Gastrocnemius medialis (tissue), 4 donors: Measurements from ENCODE around the gene RPS15. TPM values are rescaled to one million over a fixed set of nuclear protein-coding genes. Genes with fewer than 3 reads are reported as not detected.
"Not testable (repeated sequence)": the region's sequence is repeated elsewhere in the genome, so short reads cannot be mapped to it uniquely, and the experiment has no call there.

Experiments
- ATAC-seq, 2 donors: fragments of 150-250 bp; one replicate each; pipeline ENCODE4 v1.9.1; 2016
- DNase-seq, 2 donors: peaks; one replicate each; pipeline ENCODE4 v3.0.0-alpha.2; 2019
- H3K27ac ChIP-seq, 4 donors: fragments of 200-600 bp; sonication (generic); 1 replicate in 1 of 4; 2 replicates in 3 of 4; pipeline ENCODE4 v1.5.1; 2016 to 2018; ENCODE audit warnings: mild to moderate bottlenecking in 2 of 4, moderate library complexity in 1 of 4
- H3K27me3 ChIP-seq, 3 donors: fragments of 200-600 bp; sonication (generic) in 2 of 3; 1 replicate in 1 of 3; 2 replicates in 2 of 3; pipeline versions ENCODE4 v1.5.1 to v1.6.0; 2016 to 2019; ENCODE audit warnings: mild to moderate bottlenecking in 1 of 3, moderate library complexity in 1 of 3
- H3K36me3 ChIP-seq, 2 donors: fragments of 200-600 bp; sonication (generic) in 1 of 2; one replicate each; pipeline ENCODE4 v1.5.1; 2017 to 2018
- H3K4me1 ChIP-seq, 2 donors: fragments of 200-600 bp; sonication (generic) in 1 of 2; one replicate each; pipeline ENCODE4 v1.5.1; 2016 to 2017; ENCODE audit warnings: mild to moderate bottlenecking in 2 of 2
- H3K4me3 ChIP-seq, 4 donors: fragments of 200-600 bp; sonication (generic) in 3 of 4; 1 replicate in 1 of 4; 2 replicates in 3 of 4; pipeline ENCODE4 v1.5.1; 2016 to 2019; ENCODE audit warnings: mild to moderate bottlenecking in 2 of 4
- H3K9me3 ChIP-seq, 3 donors: fragments of 200-600 bp; sonication (generic) in 2 of 3; 1 replicate in 1 of 3; 2 replicates in 2 of 3; pipeline ENCODE4 v1.5.1; 2016 to 2019
- CTCF ChIP-seq, 5 experiments: fragments of 450-650 bp in 3 of 5; fragments of 200-600 bp in 2 of 5; sonication (generic) in 2 of 5; IDR thresholded peaks in 4 of 5; conservative IDR thresholded peaks in 1 of 5; 1 replicate in 4 of 5; 2 replicates in 1 of 5; pipeline ENCODE4 v1.5.1; 2016 to 2019; ENCODE audit warnings: antibody characterized with exemption in 5 of 5, mild to moderate bottlenecking in 3 of 5, moderate library complexity in 3 of 5
- POLR2A ChIP-seq, 2 donors: fragments of 450-650 bp; IDR thresholded peaks; one replicate each; pipeline ENCODE4 v1.6.1; 2017; ENCODE audit warnings: antibody characterized with exemption in 2 of 2, mild to moderate bottlenecking in 2 of 2, moderate library complexity in 2 of 2
- in situ Hi-C, 4 donors: fragments of 200-750 bp; cut with MboI; loops; one replicate each; pipeline versions ENCODE4 v1.15.0 to v1.8.0; 2017; ENCODE audit warnings: low sequenced_read_pairs in 4 of 4
- intact Hi-C: fragments of 100-400 bp; cut with DNase I; formaldehyde crosslinking; loops from one replicate; pipeline ENCODE4 v1.15.1; 2023; ENCODE audit warnings: low total_unique reads
- total RNA-seq, 4 donors: library from RNA; depleted of rRNA; stranded (reverse); fragments of >200 nt; gene quantifications; one replicate each; pipeline versions ENCODE4 v1.1.0 to v1.2.3, GENCODE V29; 2016

The RPS15 gene
- total RNA-seq, 4 donors from 2014 or later, result 2,323 to 3,835 (median 2,607) TPM

GRCh38 chr19:1435378-1435989 is 2.7 kb upstream of the RPS15 start:
- no peaks in the 10 kb centered on the region for H3K9me3 ChIP-seq
- no peak for DNase-seq
- H3K4me1 ChIP-seq, result peaks cover 14 to 29% of the 10 kb centered on the region in 2 donors
- H3K27ac ChIP-seq, result peak overlapping the region in 1 of 4 donors; percentile 21
- intact Hi-C loops (no loop called here), in situ Hi-C loops (no loop called here)
- no peak for TF ChIP-seq CTCF (IDR thresholded peaks at IDR 0.05 in 4 of 5, conservative IDR thresholded peaks at IDR 0.05 in 1 of 5)
- TF ChIP-seq POLR2A (IDR thresholded peaks at IDR 0.05), result no peak
- H3K4me3 ChIP-seq, result no peak overlapping the region
- H3K36me3 ChIP-seq, result peaks cover 2 to 59% of the 10 kb centered on the region in 2 donors
- no peak for ATAC-seq
- no peaks in the 10 kb centered on the region for H3K27me3 ChIP-seq

GRCh38 chr19:1437609-1438008 is 587 bp upstream of the RPS15 start:
- no peak for DNase-seq
- no peak for ATAC-seq
- TF ChIP-seq POLR2A (IDR thresholded peaks at IDR 0.05) (no peak), CTCF (IDR thresholded peaks at IDR 0.05 in 4 of 5, conservative IDR thresholded peaks at IDR 0.05 in 1 of 5) (no peak)
- H3K27me3 ChIP-seq, result no peaks in the 10 kb centered on the region
- H3K27ac ChIP-seq, result peak overlapping the region in 2 of 4 donors; percentile 86 to 87
- H3K4me3 ChIP-seq, result peak overlapping the region in 3 of 4 donors; percentile 81 to 88 (median 87)
- H3K36me3 ChIP-seq, result peaks cover 2 to 57% of the 10 kb centered on the region in 2 donors
- intact Hi-C loops (loop anchor here (1.0 to 2.0 kb wide), 3 partner anchors 19 to 42 kb away; partner anchors contain the start of genes C19orf25 and DAZAP1), in situ Hi-C loops (no loop called here)
- no peaks in the 10 kb centered on the region for H3K9me3 ChIP-seq
- H3K4me1 ChIP-seq, result peaks cover 14 to 29% of the 10 kb centered on the region in 2 donors

GRCh38 chr19:1438933-1439354 is 748 bp downstream of the RPS15 start:
- intact Hi-C loops, result loop anchor here (1.0 to 2.0 kb wide), 3 partner anchors 20 to 40 kb away; partner anchors contain the start of genes C19orf25 and DAZAP1
- DNase-seq (no peak), ATAC-seq (peak in 1 of 2 donors; percentile 5)
- in situ Hi-C loops, result no loop called here
- TF ChIP-seq CTCF (IDR thresholded peaks at IDR 0.05 in 4 of 5, conservative IDR thresholded peaks at IDR 0.05 in 1 of 5) (no peak), POLR2A (IDR thresholded peaks at IDR 0.05) (no peak)
- Histone ChIP-seq H3K4me1 (peaks cover 14 to 29% of the 10 kb centered on the region in 2 donors), H3K4me3 (peak overlapping the region; percentile 81 to 98 (median 88)), H3K27me3 (no peaks in the 10 kb centered on the region), H3K9me3 (no peaks in the 10 kb centered on the region), H3K36me3 (peaks cover 2 to 44% of the 10 kb centered on the region in 2 donors), H3K27ac (peak overlapping the region; percentile 86 to 92 (median 88))

- H3K27me3 ChIP-seq, result not testable (repeated sequence)
- intact Hi-C loops, result loop anchor here (2.0 kb wide), 1 partner anchor 21 kb away; no protein-coding TSS in a partner anchor
Observed at GRCh38 chr19:1439525-1440417, 1.6 kb downstream of the RPS15 start.

GRCh38 chr19:1440418-1440801 is 2.2 kb downstream of the RPS15 start:
- Histone ChIP-seq H3K27me3 (peaks cover 2% of the 10 kb centered on the region in 3 donors), H3K9me3 (no peaks in the 10 kb centered on the region), H3K4me1 (peaks cover 14 to 29% of the 10 kb centered on the region in 2 donors), H3K4me3 (no peak overlapping the region), H3K36me3 (peaks cover 0 to 32% of the 10 kb centered on the region in 2 donors), H3K27ac (no peak overlapping the region)
- in situ Hi-C loops, result no loop called here
- no peak for TF ChIP-seq POLR2A (IDR thresholded peaks at IDR 0.05)
- no peak for TF ChIP-seq CTCF (IDR thresholded peaks at IDR 0.05 in 4 of 5, conservative IDR thresholded peaks at IDR 0.05 in 1 of 5)
- DNase-seq (no peak), ATAC-seq (no peak)
- intact Hi-C loops, result no loop called here

More at GRCh38 chr19:1439525-1440417, 1.6 kb downstream of the RPS15 start:
- DNase-seq, in situ Hi-C loops, ATAC-seq, H3K9me3 ChIP-seq: not testable (repeated sequence)
- peak overlapping the region; percentile 81 to 98 (median 88) for H3K4me3 ChIP-seq
- H3K4me1 ChIP-seq, result peaks cover 14 to 29% of the 10 kb centered on the region in 2 donors
- peak overlapping the region; percentile 86 to 92 (median 88) for H3K27ac ChIP-seq
- H3K36me3 ChIP-seq, result peaks cover 0 to 36% of the 10 kb centered on the region in 2 donors
